HCT116 (cell line): ENCODE results near the gene PEAK3.

Experiments
- ELF1 ChIP-seq: IDR thresholded peaks from 2 replicates; pipeline ENCODE4 v1.6.1; 2012; ENCODE audit warnings: low read depth, borderline replicate concordance
- EZH2 ChIP-seq: fragments of 200-600 bp; sonication (generic); IDR thresholded peaks from 2 replicates; pipeline ENCODE4 v1.6.1; 2017; ENCODE audit warnings: antibody characterized with exemption, mixed run types
- FOSL1 ChIP-seq: IDR thresholded peaks from 2 replicates; pipeline ENCODE4 v1.6.1; 2012; ENCODE audit warnings: low read depth
- POLR2A ChIP-seq: IDR thresholded peaks from 2 replicates; pipeline ENCODE4 v1.7.0; 2011; ENCODE audit warnings: borderline replicate concordance; ENCODE audit not compliant: insufficient read depth, insufficient read length; ENCODE audit errors: extremely low read depth
- RAD21 ChIP-seq: IDR thresholded peaks from 2 replicates; pipeline ENCODE4 v1.6.1; 2012; ENCODE audit warnings: low read depth, mild to moderate bottlenecking
- SP1 ChIP-seq: IDR thresholded peaks from 2 replicates; pipeline ENCODE4 v1.6.1; 2012; ENCODE audit warnings: low read depth
- TCF7L2 ChIP-seq: IDR thresholded peaks from 2 replicates; pipeline ENCODE4 v1.7.0; 2011; ENCODE audit warnings: borderline replicate concordance, inconsistent platforms; ENCODE audit not compliant: insufficient read depth, insufficient read length; ENCODE audit errors: extremely low read depth
- YY1 ChIP-seq: IDR thresholded peaks from 2 replicates; pipeline ENCODE4 v1.6.1; 2011; ENCODE audit warnings: low read length, low read depth, moderate library complexity, mild to moderate bottlenecking; ENCODE audit not compliant: insufficient replicate concordance; ENCODE audit errors: extremely low read depth
- ZNF274 ChIP-seq: fragments of 200-500 bp; sonication (Bioruptor generic); IDR thresholded peaks from 2 replicates; pipeline ENCODE4 v1.6.1; 2014; ENCODE audit warnings: mild to moderate bottlenecking, low read depth, low read length, inconsistent platforms
- TF ChIP-seq, protein P1 (sequence below), 3 experiments: fragments of 200-600 bp in 1 of 3; sonication (generic) in 1 of 3; IDR thresholded peaks in 2 of 3; conservative IDR thresholded peaks in 1 of 3; 2 replicates each; pipeline ENCODE4 v1.5.1; 2012 to 2017; ENCODE audit warnings: low read depth in 2 of 3, low read length in 2 of 3, antibody characterized with exemption in 1 of 3, borderline replicate concordance in 1 of 3, control low read depth in 1 of 3, mild to moderate bottlenecking in 1 of 3, mixed read lengths in 1 of 3, mixed run types in 1 of 3, moderate library complexity in 1 of 3; ENCODE audit not compliant: insufficient read depth in 1 of 3
- TF ChIP-seq, protein P2 (sequence below): IDR thresholded peaks from 2 replicates; pipeline ENCODE4 v1.6.1; 2012
- TF ChIP-seq, protein P3 (sequence below): IDR thresholded peaks from 2 replicates; pipeline ENCODE4 v1.6.1; 2012; ENCODE audit warnings: low read depth

- TF ChIP-seq RAD21: no peak
- no peak for TF ChIP-seq ZNF274
- TF ChIP-seq, protein P1, sequence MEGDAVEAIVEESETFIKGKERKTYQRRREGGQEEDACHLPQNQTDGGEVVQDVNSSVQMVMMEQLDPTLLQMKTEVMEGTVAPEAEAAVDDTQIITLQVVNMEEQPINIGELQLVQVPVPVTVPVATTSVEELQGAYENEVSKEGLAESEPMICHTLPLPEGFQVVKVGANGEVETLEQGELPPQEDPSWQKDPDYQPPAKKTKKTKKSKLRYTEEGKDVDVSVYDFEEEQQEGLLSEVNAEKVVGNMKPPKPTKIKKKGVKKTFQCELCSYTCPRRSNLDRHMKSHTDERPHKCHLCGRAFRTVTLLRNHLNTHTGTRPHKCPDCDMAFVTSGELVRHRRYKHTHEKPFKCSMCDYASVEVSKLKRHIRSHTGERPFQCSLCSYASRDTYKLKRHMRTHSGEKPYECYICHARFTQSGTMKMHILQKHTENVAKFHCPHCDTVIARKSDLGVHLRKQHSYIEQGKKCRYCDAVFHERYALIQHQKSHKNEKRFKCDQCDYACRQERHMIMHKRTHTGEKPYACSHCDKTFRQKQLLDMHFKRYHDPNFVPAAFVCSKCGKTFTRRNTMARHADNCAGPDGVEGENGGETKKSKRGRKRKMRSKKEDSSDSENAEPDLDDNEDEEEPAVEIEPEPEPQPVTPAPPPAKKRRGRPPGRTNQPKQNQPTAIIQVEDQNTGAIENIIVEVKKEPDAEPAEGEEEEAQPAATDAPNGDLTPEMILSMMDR (IDR thresholded peaks at IDR 0.05 in 2 of 3, conservative IDR thresholded peaks at IDR 0.05 in 1 of 3; ENCODE audit: borderline replicate concordance in 1 of 3, insufficient read depth in 1 of 3, low read depth in 2 of 3, low read length in 2 of 3): no peak
- no peak for TF ChIP-seq POLR2A
- TF ChIP-seq, protein P2, sequence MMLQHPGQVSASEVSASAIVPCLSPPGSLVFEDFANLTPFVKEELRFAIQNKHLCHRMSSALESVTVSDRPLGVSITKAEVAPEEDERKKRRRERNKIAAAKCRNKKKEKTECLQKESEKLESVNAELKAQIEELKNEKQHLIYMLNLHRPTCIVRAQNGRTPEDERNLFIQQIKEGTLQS: no peak
- TF ChIP-seq EZH2: no peak
- TF ChIP-seq TCF7L2: no peak
- no peak for TF ChIP-seq SP1
- TF ChIP-seq ELF1: no peak
- TF ChIP-seq, protein P3, sequence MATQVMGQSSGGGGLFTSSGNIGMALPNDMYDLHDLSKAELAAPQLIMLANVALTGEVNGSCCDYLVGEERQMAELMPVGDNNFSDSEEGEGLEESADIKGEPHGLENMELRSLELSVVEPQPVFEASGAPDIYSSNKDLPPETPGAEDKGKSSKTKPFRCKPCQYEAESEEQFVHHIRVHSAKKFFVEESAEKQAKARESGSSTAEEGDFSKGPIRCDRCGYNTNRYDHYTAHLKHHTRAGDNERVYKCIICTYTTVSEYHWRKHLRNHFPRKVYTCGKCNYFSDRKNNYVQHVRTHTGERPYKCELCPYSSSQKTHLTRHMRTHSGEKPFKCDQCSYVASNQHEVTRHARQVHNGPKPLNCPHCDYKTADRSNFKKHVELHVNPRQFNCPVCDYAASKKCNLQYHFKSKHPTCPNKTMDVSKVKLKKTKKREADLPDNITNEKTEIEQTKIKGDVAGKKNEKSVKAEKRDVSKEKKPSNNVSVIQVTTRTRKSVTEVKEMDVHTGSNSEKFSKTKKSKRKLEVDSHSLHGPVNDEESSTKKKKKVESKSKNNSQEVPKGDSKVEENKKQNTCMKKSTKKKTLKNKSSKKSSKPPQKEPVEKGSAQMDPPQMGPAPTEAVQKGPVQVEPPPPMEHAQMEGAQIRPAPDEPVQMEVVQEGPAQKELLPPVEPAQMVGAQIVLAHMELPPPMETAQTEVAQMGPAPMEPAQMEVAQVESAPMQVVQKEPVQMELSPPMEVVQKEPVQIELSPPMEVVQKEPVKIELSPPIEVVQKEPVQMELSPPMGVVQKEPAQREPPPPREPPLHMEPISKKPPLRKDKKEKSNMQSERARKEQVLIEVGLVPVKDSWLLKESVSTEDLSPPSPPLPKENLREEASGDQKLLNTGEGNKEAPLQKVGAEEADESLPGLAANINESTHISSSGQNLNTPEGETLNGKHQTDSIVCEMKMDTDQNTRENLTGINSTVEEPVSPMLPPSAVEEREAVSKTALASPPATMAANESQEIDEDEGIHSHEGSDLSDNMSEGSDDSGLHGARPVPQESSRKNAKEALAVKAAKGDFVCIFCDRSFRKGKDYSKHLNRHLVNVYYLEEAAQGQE: no peak
- no peak for TF ChIP-seq FOSL1
- TF ChIP-seq YY1: no peak
Measured at GRCh38 chr19:2255982-2256685, 25.8 kb downstream of the PEAK3 start, which contains the start of gene JSRP1.
